Brain microvascular endothelial cell (primary cell): Measurements from ENCODE around the gene FGF9.

Experiments
- DNase-seq: peaks from one replicate; pipeline ENCODE4 v3.0.0-alpha.2; 2020
- H3K27ac ChIP-seq: fragments of 250-450 bp; sonication (Bioruptor Pico); 2 replicates; pipeline ENCODE4 v1.5.1; 2020; ENCODE audit warnings: mild to moderate bottlenecking, moderate library complexity
- H3K27me3 ChIP-seq: fragments of 250-450 bp; sonication (Bioruptor Pico); replicated peaks from 2 replicates; pipeline ENCODE4 v1.5.1; 2020; ENCODE audit warnings: mild to moderate bottlenecking
- H3K36me3 ChIP-seq: fragments of 250-450 bp; sonication (Bioruptor Pico); replicated peaks from 2 replicates; pipeline ENCODE4 v1.5.1; 2020; ENCODE audit warnings: mild to moderate bottlenecking
- H3K4me3 ChIP-seq: 2 replicates; pipeline ENCODE4 v1.5.1; 2011; ENCODE audit warnings: low read depth, mild to moderate bottlenecking, control low read depth, low read length, moderate library complexity
- CTCF ChIP-seq: IDR thresholded peaks from 2 replicates; pipeline ENCODE4 v1.5.1; 2011; ENCODE audit warnings: low read depth, mild to moderate bottlenecking, moderate library complexity, low read length, control low read depth, inconsistent platforms; ENCODE audit errors: missing control alignments
- in situ Hi-C: cut with HindIII; loops from 2 replicates; pipeline ENCODE4 v1.10.0; 2017; ENCODE audit warnings: low sequenced_read_pairs, low pct_ligation_motif_present

Gene FGF9

DNA sequence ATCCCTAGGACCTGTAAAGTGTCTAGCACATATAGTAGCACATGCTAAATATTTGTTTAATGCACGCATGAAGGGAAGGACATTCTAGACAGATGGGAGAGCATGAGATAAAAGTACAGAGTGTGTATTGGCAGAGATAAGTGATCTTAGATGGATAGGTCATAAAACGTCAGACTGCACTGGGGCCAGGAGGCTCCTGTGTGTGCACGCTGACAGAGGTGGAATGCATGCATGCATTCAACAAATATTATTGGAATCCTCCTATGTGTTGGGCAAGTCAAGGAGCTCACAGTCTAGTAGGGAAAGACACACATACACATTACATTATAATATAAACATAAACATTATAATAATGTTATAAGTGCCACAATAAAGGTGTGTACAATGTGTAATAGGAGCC is 73.3 kb downstream of the FGF9 start:
- no peak for TF ChIP-seq CTCF
- in situ Hi-C loops, result no loop called here
- Histone ChIP-seq H3K27ac (no peak overlapping the region), H3K36me3 (no peaks in the 10 kb centered on the region), H3K4me3 (no peak overlapping the region), H3K27me3 (no peaks in the 10 kb centered on the region)
- no peak for DNase-seq

- no peak for TF ChIP-seq CTCF
Measured at GRCh38 chr13:21745307-21745706, 74.4 kb downstream of the FGF9 start.

GRCh38 chr13:21747456-21747855 is 76.6 kb downstream of the FGF9 start:
- DNase-seq, result no peak
- Histone ChIP-seq H3K27me3 (no peaks in the 10 kb centered on the region), H3K36me3 (no peaks in the 10 kb centered on the region), H3K27ac (no peak overlapping the region), H3K4me3 (no peak overlapping the region)
- no peak for TF ChIP-seq CTCF
- in situ Hi-C loops, result no loop called here

More at GRCh38 chr13:21745307-21745706, 74.4 kb downstream of the FGF9 start:
- no peaks in the 10 kb centered on the region for H3K27me3 ChIP-seq
- H3K36me3 ChIP-seq, result no peaks in the 10 kb centered on the region
- no peak overlapping the region for H3K4me3 ChIP-seq
- in situ Hi-C loops, result no loop called here
- no peak for DNase-seq
- no peak overlapping the region for H3K27ac ChIP-seq

- H3K4me3 ChIP-seq, result no peak overlapping the region
- H3K27ac ChIP-seq, result no peak overlapping the region
- in situ Hi-C loops, result no loop called here
- H3K36me3 ChIP-seq, result no peaks in the 10 kb centered on the region
- DNase-seq, result no peak
- no peaks in the 10 kb centered on the region for H3K27me3 ChIP-seq
- no peak for TF ChIP-seq CTCF
Measured at GRCh38 chr13:21748166-21748565, 77.3 kb downstream of the FGF9 start.

DNA sequence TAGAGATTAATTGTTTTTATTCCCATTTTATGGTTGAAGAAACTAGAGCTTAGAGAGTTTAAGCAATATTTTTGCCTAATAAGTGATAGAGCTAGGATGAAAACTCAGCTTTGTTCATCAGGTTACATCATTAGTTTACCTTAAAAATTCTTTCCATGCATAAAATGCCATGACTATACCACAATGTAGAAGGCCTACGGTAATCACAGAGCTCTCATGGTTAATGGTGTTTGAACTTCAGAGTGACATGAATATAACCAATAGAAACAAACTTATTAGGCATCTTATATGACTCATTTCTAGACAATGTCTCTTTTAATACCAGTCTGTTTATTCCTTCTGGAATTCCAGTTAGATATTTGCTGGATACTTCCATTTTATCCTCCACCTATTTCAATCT is 78.5 kb downstream of the FGF9 start:
- in situ Hi-C loops, result no loop called here
- DNase-seq, result no peak
- no peak for TF ChIP-seq CTCF
- H3K4me3 ChIP-seq, result no peak overlapping the region
- H3K27me3 ChIP-seq, result no peaks in the 10 kb centered on the region
- H3K36me3 ChIP-seq, result no peaks in the 10 kb centered on the region
- no peak overlapping the region for H3K27ac ChIP-seq

DNA sequence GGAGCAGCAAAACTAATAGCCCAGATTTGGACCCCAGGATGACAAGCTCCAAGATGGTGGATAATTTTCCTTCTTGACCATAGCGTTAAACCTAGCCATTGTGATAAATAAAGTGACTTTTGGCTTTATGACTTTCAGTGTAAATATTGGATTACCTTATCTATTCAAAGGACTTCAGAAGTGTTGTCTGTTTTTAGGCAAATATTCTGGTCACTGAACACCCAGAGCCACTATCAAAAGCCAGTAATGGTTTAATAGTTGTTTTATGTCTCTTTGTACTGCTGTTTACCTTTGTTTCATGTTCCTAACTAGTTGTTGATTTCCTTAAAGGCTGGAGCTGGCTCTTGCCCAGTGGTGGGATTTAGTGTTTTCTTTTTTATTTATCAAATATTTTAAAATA is 81.6 kb downstream of the FGF9 start:
- in situ Hi-C loops, result no loop called here
- H3K36me3 ChIP-seq, result no peaks in the 10 kb centered on the region
- TF ChIP-seq CTCF, result no peak
- H3K4me3 ChIP-seq, result no peak overlapping the region
- H3K27ac ChIP-seq, result no peak overlapping the region
- no peaks in the 10 kb centered on the region for H3K27me3 ChIP-seq
- no peak for DNase-seq
